K562 (cell line): Measurements from ENCODE around the gene SHF. TPM values are rescaled to one million over a fixed set of nuclear protein-coding genes. Genes with fewer than 3 reads are reported as not detected.

ENCODE experiments used
- BRCA1 ChIP-seq, 2 experiments: fragments of 450-650 bp in 1 of 2; sonication (generic) in 1 of 2; formaldehyde crosslinking in 1 of 2; IDR thresholded peaks; 2 replicates each; pipeline versions ENCODE4 v1.5.0 to v1.6.1; 2017 to 2020; ENCODE audit warnings: mild to moderate bottlenecking in 1 of 2, missing genetic modification reagents in 1 of 2
- CBFA2T3 ChIP-seq: fragments of 450-650 bp; IDR thresholded peaks from 2 replicates; pipeline ENCODE4 v1.6.1; 2017
- ELF2 ChIP-seq: fragments of 250-450 bp; sonication (Bioruptor Pico); IDR thresholded peaks from 2 replicates; pipeline ENCODE4 v1.5.0; 2021; ENCODE audit warnings: mild to moderate bottlenecking
- EP300 ChIP-seq: IDR thresholded peaks from 2 replicates; pipeline ENCODE4 v1.6.1; 2012; ENCODE audit warnings: low read length, improper control_type of control experiment
- HDAC2 ChIP-seq: fragments of 450-650 bp; IDR thresholded peaks from 2 replicates; pipeline ENCODE4 v1.6.1; 2016; ENCODE audit warnings: mild to moderate bottlenecking
- IRF2 ChIP-seq: sonication (generic); formaldehyde crosslinking; IDR thresholded peaks from 2 replicates; pipeline ENCODE4 v1.8.1; 2022; ENCODE audit warnings: mild to moderate bottlenecking, missing genetic modification reagents
- KDM2B ChIP-seq: fragments of 250-450 bp; sonication (Bioruptor Pico); IDR thresholded peaks from 2 replicates; pipeline ENCODE4 v1.8.0; 2021; ENCODE audit warnings: mild to moderate bottlenecking, moderate library complexity
- MTA2 ChIP-seq: fragments of 450-650 bp; IDR thresholded peaks from 2 replicates; pipeline ENCODE4 v1.6.1; 2016; ENCODE audit warnings: low read depth
- NR4A1 ChIP-seq, 2 experiments: fragments of 250-450 bp in 1 of 2; fragments of 450-650 bp in 1 of 2; sonication (Bioruptor Pico) in 1 of 2; IDR thresholded peaks; 2 replicates each; pipeline versions ENCODE4 v1.4.0 to v1.6.1; 2016 to 2020; ENCODE audit warnings: mild to moderate bottlenecking in 2 of 2, missing compliant biosample characterization in 1 of 2, missing genetic modification characterization in 1 of 2, moderate library complexity in 1 of 2
- RFX1 ChIP-seq: fragments of 450-650 bp; IDR thresholded peaks from 2 replicates; pipeline ENCODE4 v1.6.1; 2016; ENCODE audit warnings: mild to moderate bottlenecking, moderate library complexity
- SP1 ChIP-seq: sonication (generic); formaldehyde crosslinking; IDR thresholded peaks from 2 replicates; pipeline ENCODE4 v1.8.1; 2022; ENCODE audit warnings: mild to moderate bottlenecking, missing genetic modification reagents
- SRSF1 ChIP-seq: fragments of 200-400 bp; formaldehyde crosslinking; IDR thresholded peaks from 2 replicates; pipeline ENCODE4 v1.6.1; 2017; ENCODE audit warnings: mild to moderate bottlenecking, low read depth, low read length, moderate library complexity
- TAF1 ChIP-seq: IDR thresholded peaks from 2 replicates; pipeline ENCODE4 v1.6.1; 2011; ENCODE audit warnings: mild to moderate bottlenecking, low read length, moderate library complexity; ENCODE audit not compliant: insufficient read depth, control insufficient read depth, severe bottlenecking; ENCODE audit errors: extremely low read depth
- TCF7L2 ChIP-seq: fragments of 150-350 bp; IDR thresholded peaks from 2 replicates; pipeline ENCODE4 v1.6.1; 2016; ENCODE audit warnings: low read depth, mild to moderate bottlenecking, low read length, moderate library complexity
- ZC3H4 ChIP-seq: sonication (generic); formaldehyde crosslinking; IDR thresholded peaks from 2 replicates; pipeline ENCODE4 v1.9.0; 2021; ENCODE audit warnings: missing genetic modification reagents, borderline replicate concordance
- ZFP30 ChIP-seq: fragments of 250-450 bp; sonication (Bioruptor Pico); IDR thresholded peaks from 2 replicates; pipeline ENCODE4 v1.8.0; 2022; ENCODE audit warnings: moderate library complexity, mild to moderate bottlenecking, inconsistent platforms, borderline replicate concordance
- ZNF280A ChIP-seq: fragments of 450-650 bp; IDR thresholded peaks from 2 replicates; pipeline ENCODE4 v1.6.1; 2018; ENCODE audit warnings: mild to moderate bottlenecking, low read depth; ENCODE audit not compliant: partially characterized antibody
- ZNF280B ChIP-seq: fragments of 250-450 bp; sonication (Bioruptor Pico); IDR thresholded peaks from 2 replicates; pipeline ENCODE4 v1.5.1; 2021; ENCODE audit warnings: mild to moderate bottlenecking
- ZNF830 ChIP-seq: fragments of 250-450 bp; sonication (Bioruptor Pico); IDR thresholded peaks from 2 replicates; pipeline ENCODE4 v1.5.0; 2021; ENCODE audit warnings: mild to moderate bottlenecking
- polyA plus RNA-seq, 8 experiments: library from polyadenylated mRNA; depleted of rRNA in 4 of 8; stranded (reverse) in 5 of 8; unstranded in 3 of 8; fragments of >200 nt; fragmentation: Nextera tagmentation in 2 of 8; fragmentation: Illumina TruSeq in 1 of 8; extraction: Ambion mirVana in 2 of 8; extraction: Trizol in 1 of 8; gene quantifications; 2 replicates each; pipeline versions ENCODE4 v1.2.1 to v1.2.3, GENCODE V29; 2011 to 2014; ENCODE audit warnings: inconsistent platforms in 1 of 8, missing spikeins in 1 of 8
- total RNA-seq, 7 experiments: library from RNA; depleted of rRNA in 6 of 7; stranded (reverse); fragments of >200 nt in 6 of 7; fragmentation: Illumina TruSeq in 2 of 7; extraction: Trizol in 2 of 7; gene quantifications; 2 replicates each; pipeline versions ENCODE4 v1.2.1 to v1.2.3, GENCODE V29; 2011 to 2021; ENCODE audit warnings: low replicate concordance in 1 of 7
- TF ChIP-seq, protein P1 (sequence below), 2 experiments: fragments of 450-650 bp; IDR thresholded peaks; 2 replicates each; pipeline ENCODE4 v1.6.1; 2016
- TF ChIP-seq, protein P2 (sequence below): IDR thresholded peaks from 2 replicates; pipeline ENCODE4 v1.6.1; 2016; ENCODE audit warnings: missing genetic modification characterization, missing compliant biosample characterization

The SHF gene
- total and polyA plus RNA-seq, 9 of the 15 experiments (the other 6 are each of a cell fraction or from before 2014, with no cell fraction given) = 0.51 to 2.2 (median 0.85) TPM; not detected in 2

- TF ChIP-seq, protein P1, sequence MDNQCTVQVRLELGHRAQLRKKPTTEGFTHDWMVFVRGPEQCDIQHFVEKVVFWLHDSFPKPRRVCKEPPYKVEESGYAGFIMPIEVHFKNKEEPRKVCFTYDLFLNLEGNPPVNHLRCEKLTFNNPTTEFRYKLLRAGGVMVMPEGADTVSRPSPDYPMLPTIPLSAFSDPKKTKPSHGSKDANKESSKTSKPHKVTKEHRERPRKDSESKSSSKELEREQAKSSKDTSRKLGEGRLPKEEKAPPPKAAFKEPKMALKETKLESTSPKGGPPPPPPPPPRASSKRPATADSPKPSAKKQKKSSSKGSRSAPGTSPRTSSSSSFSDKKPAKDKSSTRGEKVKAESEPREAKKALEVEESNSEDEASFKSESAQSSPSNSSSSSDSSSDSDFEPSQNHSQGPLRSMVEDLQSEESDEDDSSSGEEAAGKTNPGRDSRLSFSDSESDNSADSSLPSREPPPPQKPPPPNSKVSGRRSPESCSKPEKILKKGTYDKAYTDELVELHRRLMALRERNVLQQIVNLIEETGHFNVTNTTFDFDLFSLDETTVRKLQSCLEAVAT (IDR thresholded peaks at IDR 0.05) = 0 out of 4 replicates have a peak, but pooled peaks of 1 of the 2 experiments have one; percentile 65
- TF ChIP-seq EP300 = peak; percentile 45; the same call in 1 of the 2 replicates
- TF ChIP-seq, protein P2, sequence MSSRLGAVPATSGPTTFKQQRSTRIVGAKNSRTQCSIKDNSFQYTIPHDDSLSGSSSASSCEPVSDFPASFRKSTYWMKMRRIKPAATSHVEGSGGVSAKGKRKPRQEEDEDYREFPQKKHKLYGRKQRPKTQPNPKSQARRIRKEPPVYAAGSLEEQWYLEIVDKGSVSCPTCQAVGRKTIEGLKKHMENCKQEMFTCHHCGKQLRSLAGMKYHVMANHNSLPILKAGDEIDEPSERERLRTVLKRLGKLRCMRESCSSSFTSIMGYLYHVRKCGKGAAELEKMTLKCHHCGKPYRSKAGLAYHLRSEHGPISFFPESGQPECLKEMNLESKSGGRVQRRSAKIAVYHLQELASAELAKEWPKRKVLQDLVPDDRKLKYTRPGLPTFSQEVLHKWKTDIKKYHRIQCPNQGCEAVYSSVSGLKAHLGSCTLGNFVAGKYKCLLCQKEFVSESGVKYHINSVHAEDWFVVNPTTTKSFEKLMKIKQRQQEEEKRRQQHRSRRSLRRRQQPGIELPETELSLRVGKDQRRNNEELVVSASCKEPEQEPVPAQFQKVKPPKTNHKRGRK (tag) = no peak; the same call in 1 of the 2 replicates
- TF ChIP-seq ZNF280B (CRISPR knock-in tag) = no peak
- peak; percentile 88 for TF ChIP-seq SP1
- no peak for TF ChIP-seq TCF7L2
- no peak for TF ChIP-seq ZC3H4 (CRISPR knock-in tag)
- TF ChIP-seq CBFA2T3 = no peak; the same call in 1 of the 2 replicates
- TF ChIP-seq ELF2 (CRISPR knock-in tag) = peak; percentile 75
- no peak for TF ChIP-seq ZNF280A
- no peak for TF ChIP-seq SRSF1
- peak; percentile 91 for TF ChIP-seq HDAC2
- TF ChIP-seq BRCA1 (IDR thresholded peaks at IDR 0.05) = no peak
- TF ChIP-seq BRCA1 (CRISPR knock-in tag; IDR thresholded peaks at IDR 0.05) = no peak
- TF ChIP-seq MTA2 = no peak; the same call in 1 of the 2 replicates
- TF ChIP-seq TAF1 = peak; percentile 66
- 0 out of 2 replicates have a peak, but pooled peaks have one; percentile 50 for TF ChIP-seq NR4A1 (CRISPR knock-in tag; IDR thresholded peaks at IDR 0.05)
- no peak for TF ChIP-seq NR4A1 (tag; IDR thresholded peaks at IDR 0.05)
- no peak for TF ChIP-seq RFX1
- no peak for TF ChIP-seq KDM2B (CRISPR knock-in tag)
- no peak for TF ChIP-seq ZFP30 (CRISPR knock-in tag)
- TF ChIP-seq ZNF830 (CRISPR knock-in tag) = no peak
- no peak for TF ChIP-seq IRF2 (CRISPR knock-in tag)
Observed at GRCh38 chr15:45198337-45199135, 10.8 kb upstream of the SHF start (continued).
